Mucosa of stomach (tissue), 1 donor: ENCODE measurements around the gene GRB2.
A peak's percentile ranks its signal among the peaks of the same experiment; 100 is the strongest.
"Not testable (repeated sequence)": the region's sequence is repeated elsewhere in the genome, so short reads cannot be mapped to it uniquely, and the experiment has no call there.

Experiments
- H3K27me3 ChIP-seq: one replicate; pipeline ENCODE4 v1.7.0; 2013; ENCODE audit warnings: mild to moderate bottlenecking, low read length; ENCODE audit not compliant: control insufficient read depth, insufficient read depth
- H3K36me3 ChIP-seq: one replicate; pipeline ENCODE4 v1.7.0; 2013; ENCODE audit warnings: low read length; ENCODE audit not compliant: control insufficient read depth, insufficient read depth
- H3K4me1 ChIP-seq: one replicate; pipeline ENCODE4 v1.7.0; 2013; ENCODE audit warnings: mild to moderate bottlenecking, low read length; ENCODE audit not compliant: control insufficient read depth, insufficient read depth
- H3K4me3 ChIP-seq: one replicate; pipeline ENCODE4 v1.7.0; 2013; ENCODE audit warnings: low read length
- H3K9ac ChIP-seq: one replicate; pipeline ENCODE4 v1.7.0; 2013; ENCODE audit warnings: mild to moderate bottlenecking, low read length, moderate library complexity
- H3K9me3 ChIP-seq: one replicate; pipeline ENCODE4 v1.7.0; 2013; ENCODE audit warnings: mild to moderate bottlenecking, low read length, moderate library complexity; ENCODE audit not compliant: control insufficient read depth
- donor health status: Pancreatic carcinoma.

Gene GRB2

GRCh38 chr17:75356260-75356937 is 49.1 kb downstream of the GRB2 start:
- Histone ChIP-seq H3K36me3 (no peaks in the 10 kb centered on the region), H3K4me3 (no peak overlapping the region), H3K27me3 (no peaks in the 10 kb centered on the region), H3K4me1 (peaks cover 34% of the 10 kb centered on the region), H3K9me3 (no peaks in the 10 kb centered on the region), H3K9ac (no peak overlapping the region)

- H3K4me3 ChIP-seq = no peak overlapping the region
- no peaks in the 10 kb centered on the region for H3K36me3 ChIP-seq
- no peak overlapping the region for H3K9ac ChIP-seq
- H3K27me3 ChIP-seq = no peaks in the 10 kb centered on the region
- H3K4me1 ChIP-seq = peaks cover 18% of the 10 kb centered on the region
- no peaks in the 10 kb centered on the region for H3K9me3 ChIP-seq
Observed at GRCh38 chr17:75353176-75353575, 52.3 kb downstream of the GRB2 start.

- Histone ChIP-seq H3K36me3 (no peaks in the 10 kb centered on the region), H3K27me3 (no peaks in the 10 kb centered on the region), H3K9me3 (no peaks in the 10 kb centered on the region), H3K4me1 (peaks cover 26% of the 10 kb centered on the region), H3K4me3 (no peak overlapping the region), H3K9ac (no peak overlapping the region)
Observed at GRCh38 chr17:75352079-75352569, 53.4 kb downstream of the GRB2 start.

- Histone ChIP-seq H3K27me3 (no peaks in the 10 kb centered on the region), H3K4me1 (peaks cover 23% of the 10 kb centered on the region)
Observed at GRCh38 chr17:75350706-75351105, 54.8 kb downstream of the GRB2 start.

GRCh38 chr17:75350029-75350428 is 55.4 kb downstream of the GRB2 start:
- no peaks in the 10 kb centered on the region for H3K36me3 ChIP-seq
- H3K9me3 ChIP-seq = no peaks in the 10 kb centered on the region
- H3K9ac ChIP-seq = no peak overlapping the region
- H3K4me1 ChIP-seq = peaks cover 27% of the 10 kb centered on the region
- no peaks in the 10 kb centered on the region for H3K27me3 ChIP-seq
- H3K4me3 ChIP-seq = no peak overlapping the region

More at GRCh38 chr17:75350706-75351105, 54.8 kb downstream of the GRB2 start:
- H3K9ac ChIP-seq = no peak overlapping the region
- no peaks in the 10 kb centered on the region for H3K9me3 ChIP-seq
- no peaks in the 10 kb centered on the region for H3K36me3 ChIP-seq
- H3K4me3 ChIP-seq = no peak overlapping the region

- H3K9ac ChIP-seq = no peak overlapping the region
- no peak overlapping the region for H3K4me3 ChIP-seq
- no peaks in the 10 kb centered on the region for H3K36me3 ChIP-seq
- H3K9me3 ChIP-seq = no peaks in the 10 kb centered on the region
- no peaks in the 10 kb centered on the region for H3K27me3 ChIP-seq
- H3K4me1 ChIP-seq = peaks cover 27% of the 10 kb centered on the region
Observed at GRCh38 chr17:75349589-75349988, 55.9 kb downstream of the GRB2 start.

GRCh38 chr17:75348386-75349012 is 57.0 kb downstream of the GRB2 start:
- H3K36me3 ChIP-seq = no peaks in the 10 kb centered on the region
- H3K27me3 ChIP-seq = no peaks in the 10 kb centered on the region
- peaks cover 27% of the 10 kb centered on the region for H3K4me1 ChIP-seq
- no peak overlapping the region for H3K4me3 ChIP-seq
- H3K9ac ChIP-seq = no peak overlapping the region
- H3K9me3 ChIP-seq = no peaks in the 10 kb centered on the region

- no peaks in the 10 kb centered on the region for H3K36me3 ChIP-seq
- H3K4me3 ChIP-seq = no peak overlapping the region
- no peaks in the 10 kb centered on the region for H3K27me3 ChIP-seq
- H3K9me3 ChIP-seq = no peaks in the 10 kb centered on the region
- H3K9ac ChIP-seq = peak overlapping the region; percentile 39
- H3K4me1 ChIP-seq = peaks cover 25% of the 10 kb centered on the region
Observed at GRCh38 chr17:75346906-75347305, 58.6 kb downstream of the GRB2 start.

GRCh38 chr17:75346368-75346767 is 59.1 kb downstream of the GRB2 start:
- not testable (repeated sequence) for H3K9me3 ChIP-seq, H3K27me3 ChIP-seq, H3K9ac ChIP-seq, H3K36me3 ChIP-seq, H3K4me3 ChIP-seq
- peaks cover 24% of the 10 kb centered on the region for H3K4me1 ChIP-seq

- no peaks in the 10 kb centered on the region for H3K27me3 ChIP-seq
- H3K9me3 ChIP-seq = no peaks in the 10 kb centered on the region
- H3K9ac ChIP-seq = no peak overlapping the region
- H3K4me3 ChIP-seq = no peak overlapping the region
- peaks cover 24% of the 10 kb centered on the region for H3K4me1 ChIP-seq
- H3K36me3 ChIP-seq = no peaks in the 10 kb centered on the region
Observed at GRCh38 chr17:75345514-75346167, 59.8 kb downstream of the GRB2 start.

GRCh38 chr17:75344666-75345065 is 60.8 kb downstream of the GRB2 start:
- Histone ChIP-seq H3K9ac (no peak overlapping the region), H3K4me3 (no peak overlapping the region), H3K27me3 (no peaks in the 10 kb centered on the region), H3K4me1 (peaks cover 24% of the 10 kb centered on the region), H3K36me3 (no peaks in the 10 kb centered on the region), H3K9me3 (no peaks in the 10 kb centered on the region)

- no peaks in the 10 kb centered on the region for H3K27me3 ChIP-seq
- H3K36me3 ChIP-seq = no peaks in the 10 kb centered on the region
- no peak overlapping the region for H3K9ac ChIP-seq
- H3K9me3 ChIP-seq = no peaks in the 10 kb centered on the region
- H3K4me1 ChIP-seq = peaks cover 23% of the 10 kb centered on the region
- no peak overlapping the region for H3K4me3 ChIP-seq
Observed at GRCh38 chr17:75342996-75343395, 62.5 kb downstream of the GRB2 start.
